ENCODE data around the gene NTM.

DNA sequence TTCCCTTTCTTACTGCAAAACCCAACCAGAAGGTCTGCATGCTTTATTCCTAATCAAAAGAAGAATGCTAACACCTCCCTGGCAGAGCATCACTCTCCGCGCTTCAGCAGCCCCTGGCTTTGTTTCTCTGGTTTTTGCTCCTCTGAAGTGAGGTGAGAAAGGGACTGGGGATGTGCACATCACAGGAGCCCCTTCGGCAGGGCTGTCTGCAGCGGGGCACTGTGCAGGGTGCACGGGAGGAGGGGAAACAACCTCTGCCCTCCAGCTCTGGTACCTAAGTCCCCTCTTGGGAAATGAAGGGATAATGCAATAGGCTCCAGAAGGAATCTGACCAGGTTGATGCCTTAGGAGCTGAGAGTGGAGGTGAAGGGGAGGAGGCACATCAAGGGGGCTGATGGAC, 312.7 kb downstream of the NTM start:
- TF ChIP-seq, protein P1, sequence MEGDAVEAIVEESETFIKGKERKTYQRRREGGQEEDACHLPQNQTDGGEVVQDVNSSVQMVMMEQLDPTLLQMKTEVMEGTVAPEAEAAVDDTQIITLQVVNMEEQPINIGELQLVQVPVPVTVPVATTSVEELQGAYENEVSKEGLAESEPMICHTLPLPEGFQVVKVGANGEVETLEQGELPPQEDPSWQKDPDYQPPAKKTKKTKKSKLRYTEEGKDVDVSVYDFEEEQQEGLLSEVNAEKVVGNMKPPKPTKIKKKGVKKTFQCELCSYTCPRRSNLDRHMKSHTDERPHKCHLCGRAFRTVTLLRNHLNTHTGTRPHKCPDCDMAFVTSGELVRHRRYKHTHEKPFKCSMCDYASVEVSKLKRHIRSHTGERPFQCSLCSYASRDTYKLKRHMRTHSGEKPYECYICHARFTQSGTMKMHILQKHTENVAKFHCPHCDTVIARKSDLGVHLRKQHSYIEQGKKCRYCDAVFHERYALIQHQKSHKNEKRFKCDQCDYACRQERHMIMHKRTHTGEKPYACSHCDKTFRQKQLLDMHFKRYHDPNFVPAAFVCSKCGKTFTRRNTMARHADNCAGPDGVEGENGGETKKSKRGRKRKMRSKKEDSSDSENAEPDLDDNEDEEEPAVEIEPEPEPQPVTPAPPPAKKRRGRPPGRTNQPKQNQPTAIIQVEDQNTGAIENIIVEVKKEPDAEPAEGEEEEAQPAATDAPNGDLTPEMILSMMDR (IDR thresholded peaks at IDR 0.05), result no peak
- no peak for TF ChIP-seq POLR2A (IDR thresholded peaks at IDR 0.05)

Measured in uterus (tissue), 2 donors.